Upper lobe of left lung (tissue), 6 donors: ENCODE measurements around the gene PCYOX1L. TPM values are rescaled to one million over a fixed set of nuclear protein-coding genes. Genes with fewer than 3 reads are reported as not detected.
A peak's percentile ranks its signal among the peaks of the same experiment; 100 is the strongest.

Experiments used
- ATAC-seq, 2 donors: fragments of 200-7000 bp; cut with Tn5 transposase; one replicate each; pipeline ENCODE4 v1.9.1; 2022; ENCODE audit warnings: mild to moderate bottlenecking in 2 of 2, moderate library complexity in 2 of 2; ENCODE audit not compliant: low FRiP score in 2 of 2
- DNase-seq, 2 donors: peaks; one replicate each; pipeline ENCODE4 v3.0.0-alpha.2; 2019 to 2020
- H3K27ac ChIP-seq, 4 donors: fragments of 200-600 bp; sonication (generic); one replicate each; pipeline ENCODE4 v1.5.1; 2016 to 2019
- H3K27me3 ChIP-seq, 4 donors: fragments of 200-600 bp; sonication (generic); one replicate each; pipeline ENCODE4 v1.5.1; 2017 to 2019
- H3K36me3 ChIP-seq, 4 donors: fragments of 200-600 bp; sonication (generic); one replicate each; pipeline ENCODE4 v1.5.1; 2016 to 2019
- H3K4me1 ChIP-seq, 4 donors: fragments of 200-600 bp; sonication (generic); one replicate each; pipeline ENCODE4 v1.5.1; 2018 to 2019
- H3K4me3 ChIP-seq, 4 donors: fragments of 200-600 bp; sonication (generic); one replicate each; pipeline ENCODE4 v1.5.1; 2017 to 2019; ENCODE audit warnings: mild to moderate bottlenecking in 2 of 4, moderate library complexity in 1 of 4
- H3K9me3 ChIP-seq, 4 donors: fragments of 200-600 bp; sonication (generic); one replicate each; pipeline ENCODE4 v1.5.1; 2018 to 2019
- EP300 ChIP-seq, 4 donors: sonication (generic); formaldehyde crosslinking; IDR thresholded peaks; one replicate each; pipeline ENCODE4 v1.5.1; 2017; ENCODE audit warnings: antibody characterized with exemption in 4 of 4, control low read depth in 2 of 4
- POLR2A ChIP-seq, 4 donors: fragments of 450-650 bp; IDR thresholded peaks; one replicate each; pipeline ENCODE4 v1.5.1; 2016 to 2017; ENCODE audit warnings: antibody characterized with exemption in 4 of 4, mild to moderate bottlenecking in 2 of 4
- POLR2AphosphoS5 ChIP-seq, 2 donors: sonication (generic); formaldehyde crosslinking; IDR thresholded peaks; one replicate each; pipeline ENCODE4 v1.5.1; 2017; ENCODE audit warnings: antibody characterized with exemption in 2 of 2
- WGBS, 2 donors: methylation state at CpG; one replicate each; pipeline ENCODE4 v1.1.5; 2017 to 2018; 5-methylcytosine and 5-hydroxymethylcytosine counted together
- total RNA-seq, 6 donors: library from RNA; depleted of rRNA in 4 of 6; stranded (reverse); fragments of >200 nt in 4 of 6; gene quantifications; one replicate each; pipeline versions ENCODE4 v1.1.0 to v1.2.1, GENCODE V29; 2016 to 2021
- TF ChIP-seq, protein P1 (sequence below), 6 experiments: fragments of 450-650 bp in 4 of 6; fragments of 200-600 bp in 2 of 6; sonication (generic) in 2 of 6; IDR thresholded peaks; one replicate each; pipeline ENCODE4 v1.5.1; 2016 to 2019; ENCODE audit warnings: antibody characterized with exemption in 6 of 6
- donor health status: DM: no; HTN: no; CAD: no; lungs with moderate emphysema.
- donor health status: DM: no; HTN: yes; CAD: no; lungs with severe emphysema.

Gene PCYOX1L
- total RNA-seq, 6 donors from 2014 or later: 3.2 to 10.1 (median 5.0) TPM

DNA sequence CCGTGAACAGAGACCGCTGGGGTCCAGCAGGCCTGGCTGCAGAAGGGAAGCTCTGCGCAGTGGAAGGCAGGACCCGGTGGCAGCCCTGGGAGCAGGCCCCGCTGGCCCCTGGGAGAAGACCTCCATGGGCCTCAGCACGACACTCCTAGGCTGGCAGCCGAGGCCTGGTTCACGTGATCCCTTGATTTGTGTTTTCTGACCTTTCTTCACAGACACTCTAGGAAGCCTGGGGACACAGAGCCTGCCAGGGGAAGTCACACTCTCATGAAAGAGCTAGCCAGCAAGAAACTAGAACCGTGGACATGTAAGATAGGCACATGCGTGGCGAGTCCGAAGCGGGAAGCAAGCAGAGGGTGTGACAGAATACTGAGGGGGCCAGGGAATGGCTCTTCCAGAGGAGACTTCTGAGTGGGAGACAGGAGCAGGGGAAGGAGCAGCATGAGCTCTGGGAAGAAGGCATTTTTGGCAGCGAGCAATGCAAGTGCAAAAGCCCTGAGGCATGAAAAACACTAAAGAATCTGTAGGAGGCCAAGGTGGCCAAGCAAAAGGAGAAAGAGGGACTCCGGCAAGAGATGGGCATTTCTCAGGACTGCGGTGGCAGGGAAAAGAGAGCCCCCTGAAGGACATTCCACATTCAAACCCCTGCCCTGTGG, 47.8 kb downstream of the PCYOX1L start:
- DNase-seq (peak in 1 of 2 donors; percentile 50), ATAC-seq (no peak)
- WGBS, 2 donors: 80 to 86% methylated on average over 12 to 16 of the region's 16 CpGs
- TF ChIP-seq POLR2AphosphoS5 (IDR thresholded peaks at IDR 0.05): peak in 1 of 2 donors; percentile 28
- TF ChIP-seq EP300 (IDR thresholded peaks at IDR 0.05): no peak
- no peak for TF ChIP-seq POLR2A (IDR thresholded peaks at IDR 0.05)
- TF ChIP-seq, protein P1, sequence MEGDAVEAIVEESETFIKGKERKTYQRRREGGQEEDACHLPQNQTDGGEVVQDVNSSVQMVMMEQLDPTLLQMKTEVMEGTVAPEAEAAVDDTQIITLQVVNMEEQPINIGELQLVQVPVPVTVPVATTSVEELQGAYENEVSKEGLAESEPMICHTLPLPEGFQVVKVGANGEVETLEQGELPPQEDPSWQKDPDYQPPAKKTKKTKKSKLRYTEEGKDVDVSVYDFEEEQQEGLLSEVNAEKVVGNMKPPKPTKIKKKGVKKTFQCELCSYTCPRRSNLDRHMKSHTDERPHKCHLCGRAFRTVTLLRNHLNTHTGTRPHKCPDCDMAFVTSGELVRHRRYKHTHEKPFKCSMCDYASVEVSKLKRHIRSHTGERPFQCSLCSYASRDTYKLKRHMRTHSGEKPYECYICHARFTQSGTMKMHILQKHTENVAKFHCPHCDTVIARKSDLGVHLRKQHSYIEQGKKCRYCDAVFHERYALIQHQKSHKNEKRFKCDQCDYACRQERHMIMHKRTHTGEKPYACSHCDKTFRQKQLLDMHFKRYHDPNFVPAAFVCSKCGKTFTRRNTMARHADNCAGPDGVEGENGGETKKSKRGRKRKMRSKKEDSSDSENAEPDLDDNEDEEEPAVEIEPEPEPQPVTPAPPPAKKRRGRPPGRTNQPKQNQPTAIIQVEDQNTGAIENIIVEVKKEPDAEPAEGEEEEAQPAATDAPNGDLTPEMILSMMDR (IDR thresholded peaks at IDR 0.05): no peak
- Histone ChIP-seq H3K27me3 (no peaks in the 10 kb centered on the region), H3K4me1 (peaks cover 0 to 9% (median 2%) of the 10 kb centered on the region in 4 donors), H3K27ac (peak overlapping the region; percentile 63 to 83 (median 73)), H3K4me3 (no peak overlapping the region), H3K9me3 (no peaks in the 10 kb centered on the region), H3K36me3 (no peaks in the 10 kb centered on the region)

DNA sequence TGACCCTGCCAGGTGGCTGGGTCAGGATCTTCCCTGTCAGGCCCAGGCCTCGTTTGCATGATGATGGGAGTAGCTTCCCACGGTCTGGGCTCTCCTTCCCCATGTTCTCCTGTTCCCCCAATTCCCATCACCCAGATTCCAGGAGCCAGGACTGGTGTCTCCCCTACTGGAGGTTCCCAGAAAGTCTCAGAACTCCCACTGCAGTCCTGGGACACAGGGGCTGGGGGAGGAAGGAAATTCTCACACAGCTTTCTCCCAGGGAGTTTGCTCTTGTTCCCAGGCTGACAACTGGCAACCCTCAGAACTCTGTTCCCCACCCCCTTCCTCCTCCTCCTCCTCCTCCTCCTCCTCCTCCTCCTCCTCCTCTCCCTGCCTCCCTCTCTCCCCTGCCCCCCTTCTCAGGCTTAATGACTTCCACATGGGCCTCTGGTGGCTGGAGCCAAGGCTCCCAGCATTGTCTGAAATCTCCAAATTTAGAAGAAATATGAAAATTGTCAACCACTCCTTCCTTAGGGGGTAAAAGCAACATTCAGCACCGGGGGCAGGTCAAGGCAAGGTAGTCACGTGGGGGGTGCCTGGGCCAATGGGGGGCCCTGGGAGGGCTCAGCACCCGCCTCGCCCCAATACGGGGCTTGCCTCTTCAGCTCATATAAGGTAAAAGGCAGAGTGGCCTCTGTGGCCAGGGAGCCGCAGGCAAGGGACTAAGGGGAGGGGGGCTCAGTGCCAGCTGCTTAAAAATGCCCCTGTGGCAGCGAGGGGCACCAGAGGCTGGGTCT, 48.5 kb downstream of the PCYOX1L start:
- no peaks in the 10 kb centered on the region for H3K9me3 ChIP-seq
- peak; percentile 68 to 74 for ATAC-seq
- peaks cover 0 to 9% (median 2%) of the 10 kb centered on the region in 4 donors for H3K4me1 ChIP-seq
- peak; percentile 42 to 70 for TF ChIP-seq POLR2AphosphoS5 (IDR thresholded peaks at IDR 0.05)
- TF ChIP-seq, protein P1 (IDR thresholded peaks at IDR 0.05): no peak
- TF ChIP-seq EP300 (IDR thresholded peaks at IDR 0.05): no peak
- TF ChIP-seq POLR2A (IDR thresholded peaks at IDR 0.05): peak in 2 of 4 donors; percentile 38 to 66
- H3K27ac ChIP-seq: peak overlapping the region; percentile 71 to 85 (median 78)
- 51 to 79% methylated on average over 8 to 9 of the region's 9 CpGs for WGBS, 2 donors
- H3K36me3 ChIP-seq: no peaks in the 10 kb centered on the region
- no peaks in the 10 kb centered on the region for H3K27me3 ChIP-seq
- peak overlapping the region in 3 of 4 donors; percentile 37 to 51 (median 48) for H3K4me3 ChIP-seq
- peak in 1 of 2 donors; percentile 86 for DNase-seq

DNA sequence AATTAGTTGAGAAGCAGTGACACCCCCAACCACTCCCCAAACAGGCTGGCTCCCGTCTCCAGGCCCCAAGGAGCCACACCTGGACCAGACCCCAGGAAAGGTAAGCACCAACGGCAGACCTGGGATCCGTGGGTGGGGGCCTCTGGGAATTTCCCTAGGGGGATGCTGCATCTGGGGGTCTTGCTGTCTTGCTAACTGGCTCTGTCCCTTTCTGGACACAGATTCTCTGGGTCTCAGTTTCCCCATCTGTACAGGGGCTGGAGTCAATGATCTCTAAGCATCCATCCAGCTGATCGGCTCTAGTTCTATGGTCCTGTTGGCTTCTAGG, 49.1 kb downstream of the PCYOX1L start:
- H3K27me3 ChIP-seq: no peaks in the 10 kb centered on the region
- peaks cover 0 to 9% (median 2%) of the 10 kb centered on the region in 4 donors for H3K4me1 ChIP-seq
- DNase-seq (no peak), ATAC-seq (no peak)
- no peaks in the 10 kb centered on the region for H3K36me3 ChIP-seq
- TF ChIP-seq POLR2A (IDR thresholded peaks at IDR 0.05): no peak
- TF ChIP-seq, protein P1 (IDR thresholded peaks at IDR 0.05): no peak
- no peaks in the 10 kb centered on the region for H3K9me3 ChIP-seq
- H3K27ac ChIP-seq: peak overlapping the region; percentile 71 to 85 (median 78)
- H3K4me3 ChIP-seq: peak overlapping the region in 3 of 4 donors; percentile 37 to 51 (median 48)
- 47 to 79% methylated on average over 3 to 4 of the region's 4 CpGs for WGBS, 2 donors

DNA sequence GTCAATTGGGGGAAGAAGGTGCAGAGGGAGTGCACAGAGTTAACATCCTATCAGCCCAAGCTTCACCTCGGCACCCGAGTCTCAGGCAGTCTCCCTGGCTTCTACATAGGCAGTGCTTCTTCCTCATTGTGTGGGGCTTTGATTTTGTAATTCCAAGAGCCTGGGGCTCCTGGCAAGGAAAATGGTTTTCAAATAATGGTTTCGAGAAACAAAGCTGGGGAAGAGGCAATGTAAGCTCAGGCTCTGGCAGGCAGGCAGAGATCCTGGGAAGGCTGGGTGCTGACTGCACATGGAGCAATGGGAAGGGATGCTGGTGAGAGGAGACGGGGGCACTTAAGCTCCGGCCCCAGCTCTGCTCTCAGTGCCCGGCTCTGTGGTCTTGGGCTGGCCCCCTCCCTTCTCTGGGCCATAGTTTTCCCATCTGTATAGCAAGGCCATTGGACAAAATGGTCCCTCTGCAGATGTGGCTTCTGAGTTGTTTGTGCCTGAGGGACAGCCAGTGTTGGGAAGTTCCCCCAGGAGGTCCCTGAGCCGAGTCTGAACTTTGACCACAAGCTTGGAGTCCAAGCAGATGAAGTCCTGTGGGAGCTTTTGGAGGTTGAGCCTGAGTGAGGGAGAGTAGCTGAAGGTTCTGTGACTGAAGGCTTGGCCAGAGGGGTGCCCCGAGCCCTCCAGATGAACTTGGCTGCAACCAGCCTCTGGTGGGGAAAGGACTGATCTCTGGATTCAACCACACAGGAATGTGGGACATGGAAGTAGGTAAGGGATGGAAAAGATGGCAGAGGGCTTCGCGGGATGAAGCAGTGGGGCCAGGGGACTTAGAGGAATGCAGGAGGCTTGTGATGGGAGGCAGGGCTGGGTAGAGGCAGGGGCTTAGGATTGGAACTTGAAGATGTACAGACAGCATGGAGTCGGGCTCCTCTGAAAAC, 49.7 kb downstream of the PCYOX1L start:
- no peak for DNase-seq
- Histone ChIP-seq H3K4me1 (peaks cover 0 to 9% (median 4%) of the 10 kb centered on the region in 4 donors), H3K27ac (peak overlapping the region; percentile 71 to 85 (median 78)), H3K36me3 (no peaks in the 10 kb centered on the region), H3K4me3 (peak overlapping the region; percentile 36 to 51 (median 42)), H3K27me3 (no peaks in the 10 kb centered on the region), H3K9me3 (no peaks in the 10 kb centered on the region)
- 70 to 76% methylated on average over 10 to 11 of the region's 11 CpGs for WGBS, 2 donors
- ATAC-seq: peak in 1 of 2 donors; percentile 6
- TF ChIP-seq POLR2AphosphoS5 (IDR thresholded peaks at IDR 0.05) (no peak), POLR2A (IDR thresholded peaks at IDR 0.05) (no peak), EP300 (IDR thresholded peaks at IDR 0.05) (no peak)
- TF ChIP-seq, protein P1 (IDR thresholded peaks at IDR 0.05): no peak
